ENCODE measurements around the gene EHD3.

EHD3 gene

DNA sequence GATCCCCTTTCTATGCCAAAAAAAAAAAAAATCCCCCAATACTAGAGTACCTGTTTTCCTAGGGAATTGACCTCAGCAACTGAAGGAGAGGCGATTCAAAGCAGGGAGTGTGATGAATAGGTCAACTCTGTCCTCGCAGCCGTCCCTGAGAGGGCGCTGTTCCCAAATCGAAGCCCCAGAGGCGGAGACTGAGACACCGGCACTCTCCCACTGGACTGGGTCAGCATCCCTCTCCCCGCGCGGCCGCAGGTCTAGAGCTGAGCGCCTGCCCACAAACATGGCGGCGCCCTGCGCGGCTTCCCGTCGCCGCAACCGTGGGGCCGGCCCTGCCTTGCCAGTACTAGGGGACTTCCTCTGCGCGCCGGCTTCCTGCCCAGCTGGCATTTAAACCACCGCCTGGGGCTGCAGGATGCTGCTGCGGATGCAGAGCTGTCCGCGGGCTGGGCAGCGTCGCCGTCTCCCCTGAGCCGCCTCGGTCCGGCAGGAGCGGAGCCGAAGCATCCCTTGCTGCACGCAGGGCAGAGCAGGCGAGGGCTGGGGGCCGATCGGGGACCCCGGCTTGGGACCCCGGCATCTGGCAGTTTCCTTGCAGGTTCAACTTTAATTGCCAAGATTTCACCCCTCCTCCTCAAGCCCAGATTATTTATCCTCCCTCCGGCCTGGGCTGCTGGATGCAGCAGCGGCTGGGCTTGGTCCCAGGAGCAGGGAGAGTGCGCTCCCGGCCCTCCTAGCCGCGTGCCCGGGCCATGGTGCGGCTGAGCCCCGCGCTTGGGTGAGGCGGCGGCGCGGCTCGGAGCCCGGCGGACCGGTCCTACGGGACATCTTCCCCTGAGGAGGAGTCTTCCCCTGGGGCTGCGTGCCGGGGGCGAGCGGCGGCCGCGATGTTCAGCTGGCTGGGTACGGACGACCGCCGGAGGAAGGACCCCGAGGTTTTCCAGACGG lies at the start of gene EHD3:
Gene EHD3, plus strand, starts transcription at position 412 of the 942 bp plus-strand sequence. Its CDS starts 470 bp downstream, at position 882.
- DNase-seq, result peak; percentile 56

DNA sequence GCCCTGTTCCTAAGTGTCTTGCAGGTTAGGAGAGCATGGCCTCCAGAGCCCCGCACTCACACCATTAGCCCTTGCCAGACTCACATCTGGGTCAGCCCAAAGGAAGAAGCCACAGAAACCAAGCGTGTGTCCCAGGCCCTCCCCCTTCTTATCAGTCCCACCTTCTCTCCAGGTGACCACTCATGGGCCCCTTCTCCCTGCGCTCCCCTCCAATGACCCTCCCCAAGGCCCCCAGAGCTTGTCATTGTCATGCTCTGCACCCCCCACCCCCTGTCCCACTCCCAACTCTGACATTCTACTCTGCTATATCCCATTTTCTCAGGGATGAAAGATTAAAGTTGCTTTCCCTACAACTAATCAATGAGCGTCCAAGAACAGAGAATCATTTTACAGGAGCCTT lies 46.8 kb upstream of the EHD3 start:
- DNase-seq, result no peak

DNA sequence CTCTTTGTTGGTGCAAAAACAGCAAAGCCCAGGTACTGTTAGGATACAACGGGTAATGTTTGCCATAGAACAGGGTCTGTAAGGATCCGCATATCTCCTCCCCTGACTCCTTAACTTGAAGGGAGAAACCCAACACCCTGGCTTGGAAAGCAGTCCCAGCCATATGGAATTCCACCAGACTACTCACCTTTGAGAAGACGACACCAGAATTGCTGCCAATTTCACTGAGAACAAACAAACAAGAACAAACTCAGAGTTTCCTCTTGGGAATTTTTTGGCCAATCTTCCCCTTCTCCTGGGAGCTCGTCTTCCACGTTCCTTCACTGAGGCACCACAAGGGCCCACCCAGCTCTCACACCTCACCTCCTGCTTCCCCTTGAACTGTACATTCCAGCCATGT lies 45.8 kb upstream of the EHD3 start:
- no peak for DNase-seq

DNA sequence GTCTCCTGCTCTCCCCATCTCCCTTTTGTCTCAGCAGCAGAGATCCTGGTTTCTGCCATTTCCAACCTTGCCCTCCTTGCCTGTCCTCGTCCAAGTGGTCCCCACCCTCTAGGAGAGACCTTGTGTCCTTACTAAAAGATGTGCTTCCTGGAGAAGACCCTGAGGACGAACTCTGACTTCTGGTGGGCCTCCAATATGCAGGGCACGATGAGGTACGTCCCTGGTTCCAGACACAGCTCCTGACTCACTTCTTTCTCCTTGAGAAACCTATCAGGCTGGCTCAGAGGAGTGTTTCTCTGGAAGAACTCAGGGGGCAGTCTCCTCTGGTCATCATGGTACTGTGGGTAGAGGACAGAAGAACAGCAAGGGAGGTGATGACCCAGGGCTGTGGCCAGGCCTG lies 44.8 kb upstream of the EHD3 start:
- no peak for DNase-seq

DNA sequence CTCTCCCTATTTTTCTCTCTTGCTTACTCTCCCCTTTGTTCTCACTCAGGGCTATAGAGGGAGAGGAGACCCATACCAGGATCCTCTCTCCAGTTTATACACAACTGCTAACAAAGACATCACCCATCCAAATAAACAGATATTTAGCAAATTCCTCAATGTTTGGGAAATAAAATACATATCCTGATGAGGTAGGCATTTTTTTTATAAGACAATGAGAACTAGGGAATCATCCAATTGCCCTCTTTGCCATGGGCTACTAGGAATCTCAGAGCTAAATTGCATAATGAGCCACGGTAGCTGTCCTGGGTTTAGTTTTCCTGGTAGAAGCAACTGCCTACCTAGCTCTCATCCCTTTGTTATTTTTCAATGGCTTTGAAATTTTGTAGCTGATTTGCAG lies 43.8 kb upstream of the EHD3 start:
- DNase-seq, result no peak

DNA sequence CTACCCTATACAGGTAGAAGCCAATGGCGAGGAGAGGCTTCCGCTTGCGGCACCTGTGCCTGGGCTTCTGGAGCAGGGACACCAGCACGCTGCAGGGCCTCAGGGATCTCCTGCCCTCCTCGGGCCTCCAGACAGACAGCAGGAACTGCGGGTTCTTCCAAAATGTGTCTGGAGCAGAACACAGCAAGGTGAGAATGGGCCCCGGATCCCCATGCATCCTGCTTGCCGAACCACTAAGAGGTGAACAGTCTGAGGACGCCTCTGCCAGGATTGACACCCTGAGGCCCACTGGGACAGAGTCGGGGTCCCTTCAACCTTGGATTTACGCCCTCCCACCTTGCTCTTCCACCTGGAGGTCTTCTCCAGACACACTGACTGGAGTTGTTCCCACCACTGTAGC lies 42.0 kb upstream of the EHD3 start:
- DNase-seq, result no peak

DNA sequence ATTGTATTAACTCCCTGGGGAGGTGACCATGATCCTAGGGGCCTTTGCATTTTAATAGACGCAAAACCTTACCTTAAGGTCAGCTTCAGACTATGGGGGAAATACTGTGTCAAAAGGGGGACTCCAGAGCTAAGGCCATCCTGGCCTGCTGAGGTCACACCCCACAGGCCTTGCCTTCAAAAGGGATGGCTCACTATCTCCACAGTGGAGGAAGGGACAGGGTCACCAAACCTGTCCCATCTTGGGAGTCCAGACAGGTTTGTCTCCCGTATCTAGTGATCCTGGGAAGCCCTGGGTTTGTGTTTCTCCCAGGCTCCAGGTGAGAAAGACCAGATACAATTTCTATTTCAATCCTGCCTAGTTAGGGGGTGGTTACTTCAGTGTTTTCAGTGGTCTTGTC lies 41.6 kb upstream of the EHD3 start:
- DNase-seq, result no peak

DNA sequence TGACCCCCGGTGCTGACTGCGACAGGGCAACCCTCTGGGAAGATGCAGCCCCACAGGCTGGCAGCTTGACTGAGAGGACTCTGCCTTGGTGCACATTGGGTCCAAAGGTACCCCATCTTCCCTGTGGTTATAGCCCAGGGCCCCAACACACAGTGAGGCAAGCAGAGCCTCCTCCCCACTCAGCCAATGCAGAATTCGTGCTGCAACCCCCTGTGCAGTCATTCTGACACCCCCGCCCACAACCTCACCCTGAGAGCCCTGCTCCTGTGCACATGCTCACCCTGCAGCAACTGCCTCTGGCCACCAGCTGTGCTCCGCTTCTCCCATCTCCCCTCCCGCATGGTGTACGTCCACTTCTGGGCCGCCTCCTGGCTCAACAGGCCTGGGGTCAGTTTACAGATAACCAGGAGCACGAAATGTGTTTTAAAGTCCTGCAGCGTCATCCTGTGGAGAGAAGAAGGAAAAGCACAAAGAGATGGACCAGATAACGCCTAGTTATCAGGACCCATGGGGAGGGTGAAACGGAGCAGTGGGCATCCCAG lies 41.0 kb upstream of the EHD3 start:
- DNase-seq, result no peak

DNA sequence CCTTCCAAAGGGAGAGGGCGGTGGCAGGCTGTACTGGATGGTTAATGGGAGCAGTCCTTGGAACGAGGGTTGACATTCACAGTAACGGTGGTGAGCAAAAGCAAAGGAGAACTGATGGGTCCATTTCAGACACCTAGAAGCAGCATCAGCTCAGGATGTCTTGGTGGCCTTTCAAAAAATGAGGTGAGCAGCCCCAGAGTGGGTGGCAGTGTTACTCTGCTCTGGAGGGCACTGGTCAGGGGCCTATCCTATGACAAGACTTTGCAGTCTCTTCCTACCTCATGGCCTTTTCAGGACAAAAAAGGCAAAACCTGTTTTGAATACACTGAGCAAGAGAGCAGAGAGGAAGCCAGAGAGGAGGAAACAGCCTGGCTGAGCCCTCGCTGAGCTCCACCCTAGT lies 40.1 kb upstream of the EHD3 start:
- no peak for DNase-seq

DNA sequence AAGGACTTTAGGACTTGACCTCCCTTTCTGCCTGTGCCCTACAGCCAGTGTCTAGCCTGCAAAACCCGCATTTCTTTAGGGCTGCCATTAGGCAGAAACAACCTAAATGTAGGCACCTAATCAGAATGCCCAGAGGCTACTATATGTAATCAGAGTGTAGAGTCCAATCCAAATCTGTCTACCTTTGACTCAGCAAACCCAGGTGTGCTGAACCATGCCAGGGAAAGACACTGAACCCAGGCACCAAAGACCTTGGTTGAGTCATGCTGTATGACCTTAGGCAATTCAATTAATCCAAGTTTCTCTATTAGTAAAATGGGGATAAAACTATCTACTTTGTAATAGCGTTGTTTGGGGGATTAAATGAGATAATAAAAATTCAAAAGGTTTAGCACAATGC lies 37.3 kb upstream of the EHD3 start:
- DNase-seq, result no peak

DNA sequence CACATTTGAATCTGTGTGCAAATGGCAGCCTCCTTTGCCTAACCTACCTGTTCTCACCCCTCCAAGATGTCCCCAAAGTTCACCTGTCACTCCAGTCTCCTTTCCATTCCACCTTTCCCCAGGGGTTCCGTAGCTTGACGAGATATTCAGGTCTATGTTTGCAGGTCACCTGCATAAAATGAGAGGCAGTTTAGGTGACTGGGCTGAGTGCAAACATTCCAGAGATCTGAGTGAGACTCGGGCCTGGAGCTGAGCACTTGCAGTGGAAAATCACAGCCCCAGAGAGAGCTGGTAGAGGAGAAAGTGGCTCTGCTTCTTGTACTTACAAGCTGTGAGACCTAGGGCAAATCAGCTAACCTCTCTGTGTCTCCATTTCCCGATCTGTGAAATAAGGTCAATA lies 36.8 kb upstream of the EHD3 start:
- DNase-seq, result no peak

DNA sequence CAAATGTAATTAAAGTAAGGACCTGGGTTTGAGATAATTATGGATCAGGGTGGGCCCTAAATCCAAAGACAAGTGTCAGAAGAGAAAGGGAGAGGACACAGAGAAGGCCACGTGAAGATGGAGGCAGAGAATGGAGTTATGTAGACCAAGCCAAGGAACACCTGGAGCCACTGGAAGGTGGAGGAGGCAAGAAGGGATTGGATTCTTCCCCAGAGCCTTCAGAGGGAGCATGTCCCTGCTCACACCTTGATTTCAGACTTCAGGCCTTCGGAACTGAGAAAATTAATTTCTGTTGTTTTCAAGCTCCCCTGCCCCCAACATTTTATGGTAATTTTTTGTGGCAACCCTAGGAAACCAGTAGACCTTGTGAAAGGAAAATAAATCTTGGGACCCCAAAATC lies 36.3 kb upstream of the EHD3 start:
- DNase-seq, result no peak

DNA sequence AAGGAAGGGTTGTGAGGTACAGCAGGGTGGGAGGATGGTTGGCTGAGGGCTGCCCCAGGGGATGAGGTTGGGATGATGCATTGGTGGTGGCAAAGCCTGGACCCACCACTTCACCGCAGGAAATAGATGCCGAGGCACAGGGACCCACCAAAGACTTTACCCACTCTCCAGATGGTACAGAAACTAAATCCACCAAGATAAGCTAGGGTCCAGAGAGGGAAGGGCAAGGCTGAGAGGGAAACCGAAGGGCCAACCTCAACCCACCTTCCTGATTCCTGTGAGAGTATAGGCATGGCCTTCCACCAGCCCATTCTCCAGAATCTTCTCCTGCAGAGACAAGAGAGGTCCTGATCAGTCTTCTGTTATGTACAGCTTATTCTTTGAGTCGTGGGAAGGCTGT lies 34.7 kb upstream of the EHD3 start:
- no peak for DNase-seq

DNA sequence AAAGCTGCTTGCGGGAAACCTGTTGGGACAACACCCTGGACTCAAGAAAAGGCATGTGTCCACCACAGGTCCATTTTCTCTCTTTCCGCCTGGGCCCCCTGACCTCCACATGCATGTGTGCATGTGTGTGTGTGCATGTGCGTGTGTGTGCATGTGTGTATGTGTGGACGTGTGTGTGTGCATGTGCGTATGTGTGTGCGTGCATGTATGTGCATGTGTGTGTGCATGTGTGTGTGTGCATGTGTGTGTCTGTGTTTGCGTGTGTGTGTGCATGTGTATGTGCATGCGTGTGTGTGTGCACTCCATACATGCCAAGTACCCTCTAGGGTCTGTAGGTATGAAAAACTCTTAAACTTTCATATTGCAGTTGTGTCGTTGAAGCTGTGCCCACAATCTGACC lies 33.0 kb upstream of the EHD3 start:
- no peak for DNase-seq

DNA sequence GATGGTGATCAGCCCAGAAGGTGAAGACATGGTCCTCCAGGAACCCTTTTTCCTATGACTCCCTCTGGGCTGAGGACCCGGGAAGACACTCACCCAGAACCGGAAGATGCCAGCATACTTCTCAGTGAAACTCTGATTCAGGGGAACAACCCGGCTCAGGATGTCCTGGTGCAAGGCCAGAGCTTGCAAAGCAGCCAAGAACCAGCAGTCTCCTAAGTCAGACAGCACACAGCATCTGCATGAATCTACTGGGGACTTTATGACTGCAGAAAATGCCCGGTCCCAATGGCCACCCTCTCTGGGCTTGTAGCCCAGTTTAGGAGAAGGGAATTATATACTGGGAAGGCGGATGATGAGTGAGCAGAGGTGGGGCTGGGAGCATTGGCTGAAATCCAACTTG lies 31.9 kb upstream of the EHD3 start:
- no peak for DNase-seq

DNA sequence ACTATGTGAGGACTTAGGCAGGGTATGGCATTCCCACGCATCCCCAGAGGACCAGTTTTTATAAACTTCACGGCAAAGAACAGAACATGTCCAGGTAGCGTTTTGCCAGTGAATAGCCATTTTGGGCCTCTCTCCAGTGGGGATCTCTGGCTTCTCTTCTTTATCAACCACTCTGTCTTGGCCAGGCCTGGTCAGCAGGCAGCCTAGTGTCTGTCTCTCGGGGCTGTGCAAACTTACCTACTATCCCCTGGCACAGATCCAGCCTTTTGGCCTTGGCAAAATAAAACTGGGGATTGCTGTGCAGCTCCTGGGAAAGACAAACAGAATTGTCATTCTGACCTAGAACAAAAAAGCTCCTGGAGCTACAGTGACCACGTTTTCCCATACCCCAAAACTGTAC lies 31.1 kb upstream of the EHD3 start:
- no peak for DNase-seq

DNA sequence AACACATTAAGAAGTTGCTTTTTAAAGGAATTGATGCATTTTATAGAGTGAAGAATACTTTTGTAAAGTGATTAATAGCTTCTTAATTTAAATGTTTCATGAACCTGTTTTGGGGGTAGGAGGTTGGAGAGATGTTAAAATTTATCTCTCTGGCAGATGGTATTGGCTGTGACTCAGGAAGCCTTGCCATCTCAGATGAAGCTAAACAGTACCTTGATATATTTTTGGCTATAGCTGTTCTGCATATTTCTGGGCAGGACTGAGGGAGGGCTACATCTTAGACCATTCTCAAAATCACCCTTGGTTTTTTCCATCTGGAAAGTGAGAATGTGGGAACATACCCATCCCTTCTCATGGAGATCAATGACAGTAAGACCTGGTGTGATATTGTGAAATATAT lies 30.0 kb upstream of the EHD3 start:
- DNase-seq, result no peak

DNA sequence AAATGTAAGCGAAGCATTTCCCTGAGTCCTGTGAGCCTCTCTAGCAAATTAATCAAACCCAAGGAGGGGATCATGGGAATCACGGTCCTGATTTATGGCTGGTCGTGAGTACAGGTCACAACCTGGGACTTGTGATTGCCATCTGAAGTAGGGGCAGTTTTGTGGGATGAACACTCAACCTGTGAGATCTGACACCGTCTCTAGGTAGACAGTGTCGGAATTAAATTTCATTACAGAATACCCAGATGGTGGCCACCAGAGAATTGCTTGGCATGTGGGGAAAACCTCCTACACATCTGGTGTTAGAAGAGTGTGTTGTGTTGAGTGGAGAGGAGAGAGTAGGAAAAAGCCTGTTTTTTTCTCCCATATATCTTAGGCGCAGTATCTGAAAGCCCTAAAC lies 29.2 kb upstream of the EHD3 start:
- DNase-seq, result no peak

DNA sequence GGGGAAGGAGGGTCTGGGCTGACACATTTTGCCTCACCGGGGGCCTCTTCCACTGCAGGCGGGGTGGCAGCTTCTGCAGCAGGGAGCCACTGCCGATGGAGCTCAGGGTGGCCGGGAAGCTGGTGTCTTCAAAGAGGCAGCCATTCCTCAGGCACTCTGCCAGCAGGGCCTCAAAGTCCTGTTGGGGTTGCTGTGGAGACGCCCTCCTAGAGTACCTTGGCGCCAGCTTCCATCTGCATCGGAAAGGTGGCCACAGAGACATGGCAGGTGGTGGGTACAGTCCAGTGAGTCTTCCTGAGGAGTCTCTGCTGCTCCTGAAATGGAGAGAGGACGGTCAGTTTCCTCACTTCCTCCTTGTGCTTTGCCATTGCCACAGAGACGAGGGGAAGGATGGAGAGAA lies 28.8 kb upstream of the EHD3 start:
- DNase-seq, result peak; percentile 4

DNA sequence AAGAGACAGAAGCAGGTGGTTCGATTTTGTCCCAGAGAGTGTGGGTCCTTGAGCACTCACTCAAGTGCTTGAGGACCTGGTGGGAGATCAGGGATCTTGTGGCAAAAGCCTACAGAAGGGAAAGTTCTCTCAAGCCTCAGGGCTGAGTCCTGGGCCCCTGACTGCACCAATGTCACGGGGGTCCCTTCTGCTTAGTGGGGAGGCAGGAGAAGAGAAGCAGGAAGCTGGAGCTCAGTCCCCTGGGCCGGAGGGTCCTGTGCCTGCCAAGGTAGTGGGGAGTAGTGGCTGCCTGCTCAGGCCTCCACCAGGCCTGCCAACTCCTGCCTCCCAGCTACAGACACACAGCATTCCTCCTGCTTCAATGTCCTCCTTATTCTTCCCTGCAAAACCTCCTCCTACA lies 28.3 kb upstream of the EHD3 start:
- no peak for DNase-seq

DNA sequence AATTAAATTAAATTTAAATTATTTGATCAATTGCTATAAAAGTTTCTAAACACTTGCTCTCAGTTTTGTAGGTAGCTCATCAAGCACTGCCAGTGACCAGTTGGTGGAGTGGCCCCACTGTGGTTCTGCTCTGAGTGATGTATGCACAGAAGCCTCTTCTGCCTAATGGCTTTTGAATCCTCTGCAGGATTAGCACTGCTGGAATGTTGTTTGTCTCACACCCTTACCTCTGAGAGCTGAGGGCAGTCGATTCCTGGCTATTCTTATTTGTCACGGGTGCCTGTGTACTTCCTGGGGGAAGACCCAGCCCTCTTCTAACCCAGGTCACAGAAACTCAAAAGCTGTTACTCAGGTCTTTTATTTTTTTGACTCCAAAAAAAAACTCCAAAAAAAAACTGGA lies 26.2 kb upstream of the EHD3 start:
- DNase-seq, result no peak

DNA sequence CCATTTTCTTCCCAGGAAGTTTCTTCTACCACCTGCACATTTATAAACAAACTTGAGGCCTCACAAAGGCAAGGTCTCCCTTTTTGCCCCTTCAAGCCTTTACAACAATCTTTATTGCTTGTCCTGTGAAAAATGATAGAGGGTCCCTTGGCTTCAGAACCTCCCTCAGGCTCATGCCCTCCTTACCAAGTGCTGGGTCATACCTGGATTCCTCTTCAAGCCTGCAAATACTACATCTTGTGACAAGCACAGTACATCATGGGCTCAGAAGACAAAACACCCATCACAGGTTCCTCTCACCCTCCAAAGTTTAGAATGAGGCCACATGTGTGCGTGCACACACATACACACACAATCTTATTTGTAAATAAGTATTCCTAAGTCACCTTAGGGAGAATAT lies 25.7 kb upstream of the EHD3 start:
- no peak for DNase-seq

DNA sequence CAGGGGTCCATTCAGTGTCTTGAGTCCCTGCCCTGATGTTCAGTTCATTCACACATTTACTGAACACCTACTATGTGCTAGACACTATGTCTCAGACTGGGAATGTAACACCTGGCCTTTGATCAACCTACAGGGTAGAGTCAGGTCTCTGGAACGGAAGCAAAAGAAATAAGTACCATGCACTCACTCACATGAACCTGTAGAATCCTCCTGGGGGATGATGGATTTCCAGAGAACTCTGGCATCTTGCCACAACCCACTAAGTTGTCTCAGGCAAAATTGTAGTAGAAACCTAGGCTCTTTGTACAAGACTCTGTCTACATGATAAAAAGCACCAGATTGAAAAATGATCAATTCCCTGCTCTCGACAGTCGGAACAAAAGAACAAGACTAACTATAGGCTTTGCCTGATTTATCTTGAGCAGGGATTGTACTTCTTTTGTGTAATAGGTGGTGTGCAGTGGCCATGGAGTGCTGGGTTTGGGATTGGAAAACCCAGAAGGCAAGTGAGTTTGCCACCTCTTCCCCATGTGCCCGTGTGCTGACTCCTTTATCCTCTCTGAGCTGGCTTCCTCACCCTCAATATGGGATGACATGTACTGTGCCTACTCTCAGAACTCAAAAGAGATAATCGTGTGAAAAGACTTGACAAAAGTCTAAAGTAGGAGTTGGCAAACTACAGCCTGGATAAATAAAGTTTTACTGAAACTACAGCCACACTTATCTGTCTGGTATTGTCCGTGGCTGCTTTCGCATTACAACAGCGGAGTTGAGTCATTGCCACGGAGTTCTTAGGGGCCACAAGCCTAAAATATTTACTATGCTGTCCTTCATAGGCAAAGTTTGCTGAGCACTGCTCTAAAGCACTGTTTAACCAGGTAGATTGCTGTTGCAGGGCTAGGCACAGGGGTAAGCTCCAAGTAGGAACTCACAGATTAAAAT lies 21.0 kb upstream of the EHD3 start:
- DNase-seq, result peak; percentile 9

All from MV-4-11 (cell line).